Smooth muscle cell (in vitro differentiated cells): Measurements from ENCODE around the gene POLG2. TPM values are rescaled to one million over a fixed set of nuclear protein-coding genes. Genes with fewer than 3 reads are reported as not detected.

Experiments used
- DNase-seq: peaks from one replicate; lab custom pipeline; 2025; ENCODE audit not compliant: unreplicated experiment; lab: John Stamatoyannopoulos, UW
- H2AFZ ChIP-seq: fragments of 200-600 bp; sonication (generic); 2 replicates; pipeline ENCODE4 v1.6.0; 2016; ENCODE audit warnings: antibody characterized with exemption, low read depth, mild to moderate bottlenecking
- H3F3A ChIP-seq: fragments of 200-600 bp; sonication (generic); 2 replicates; pipeline ENCODE4 v1.6.0; 2017; ENCODE audit warnings: antibody characterized with exemption, low read depth
- H3K27ac ChIP-seq: fragments of 200-600 bp; sonication (generic); 2 replicates; pipeline ENCODE4 v1.5.1; 2016; ENCODE audit warnings: low read depth, mild to moderate bottlenecking
- H3K27me3 ChIP-seq: fragments of 200-600 bp; sonication (generic); 2 replicates; pipeline ENCODE4 v1.6.1; 2016; ENCODE audit warnings: low read depth, mild to moderate bottlenecking
- H3K36me3 ChIP-seq: fragments of 200-600 bp; sonication (generic); 2 replicates; pipeline ENCODE4 v1.5.1; 2016; ENCODE audit warnings: low read depth
- H3K4me1 ChIP-seq: fragments of 200-600 bp; sonication (generic); 2 replicates; pipeline ENCODE4 v1.5.1; 2016; ENCODE audit warnings: low read depth
- H3K4me2 ChIP-seq: fragments of 200-600 bp; sonication (generic); 2 replicates; pipeline ENCODE4 v1.6.0; 2016; ENCODE audit warnings: mild to moderate bottlenecking
- H3K4me3 ChIP-seq: fragments of 200-600 bp; sonication (generic); 2 replicates; pipeline ENCODE4 v1.5.1; 2016; ENCODE audit warnings: mild to moderate bottlenecking
- H3K79me2 ChIP-seq: fragments of 200-600 bp; sonication (generic); 2 replicates; pipeline ENCODE4 v1.6.0; 2016; ENCODE audit warnings: low read depth, mild to moderate bottlenecking
- H3K9ac ChIP-seq: fragments of 200-600 bp; sonication (generic); 2 replicates; pipeline ENCODE4 v1.6.0; 2016; ENCODE audit warnings: low read depth
- H3K9me3 ChIP-seq: fragments of 200-600 bp; sonication (generic); replicated peaks from 2 replicates; pipeline ENCODE4 v1.5.1; 2016; ENCODE audit warnings: low read depth
- H4K20me1 ChIP-seq: fragments of 200-600 bp; sonication (generic); 2 replicates; pipeline ENCODE4 v1.6.0; 2016; ENCODE audit warnings: low read depth
- WGBS: methylation state at CpG from one replicate; pipeline ENCODE4 v1.1.7; 2016; ENCODE audit warnings: low lambda C conversion rate; 5-methylcytosine and 5-hydroxymethylcytosine counted together
- polyA plus RNA-seq: library from polyadenylated mRNA; unstranded; fragments of >200 nt; fragmentation: Nextera tagmentation; extraction: Ambion mirVana; gene quantifications from 2 replicates; pipeline ENCODE4 v1.2.1, GENCODE V29; 2016
- total RNA-seq: library from RNA; depleted of rRNA; stranded (reverse); fragments of >200 nt; gene quantifications from 2 replicates; pipeline ENCODE4 v1.2.3, GENCODE V29; 2014
- TF ChIP-seq, protein P1 (sequence below): fragments of 200-600 bp; sonication (generic); IDR thresholded peaks from 2 replicates; pipeline ENCODE4 v1.5.1; 2017; ENCODE audit warnings: borderline replicate concordance, mild to moderate bottlenecking, antibody characterized with exemption; ENCODE audit not compliant: insufficient read depth, poor library complexity, severe bottlenecking

POLG2 gene
- total and polyA plus RNA-seq, 2 experiments from 2014 or later = 8.0 to 22.6 TPM

DNA sequence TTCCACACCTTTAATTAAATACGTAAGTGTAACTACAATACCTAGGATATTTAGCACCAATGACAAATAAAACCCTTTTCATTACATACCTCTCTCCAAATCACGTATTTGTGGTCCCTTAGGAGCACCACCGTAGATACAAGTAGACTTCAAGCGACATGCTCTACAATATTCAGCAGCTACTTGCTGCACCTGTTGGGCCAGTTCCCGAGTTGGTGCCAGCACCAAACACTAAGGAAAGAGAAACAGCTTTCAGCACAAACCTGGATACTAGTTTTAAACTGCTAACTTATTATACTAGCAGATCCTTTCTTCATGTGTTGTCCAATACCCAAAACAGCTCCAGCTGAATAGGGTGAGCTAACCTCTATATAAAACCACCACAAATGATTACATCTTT lies 6.5 kb upstream of the POLG2 start:
- H2AFZ ChIP-seq = no peak overlapping the region
- H3K4me2 ChIP-seq = peak overlapping the region; percentile 86
- 89% methylated on average over 5 of the region's 5 CpGs for WGBS
- peaks cover 90% of the 10 kb centered on the region for H4K20me1 ChIP-seq
- no peaks in the 10 kb centered on the region for H3K27me3 ChIP-seq
- H3K9me3 ChIP-seq = no peaks in the 10 kb centered on the region
- TF ChIP-seq, protein P1, sequence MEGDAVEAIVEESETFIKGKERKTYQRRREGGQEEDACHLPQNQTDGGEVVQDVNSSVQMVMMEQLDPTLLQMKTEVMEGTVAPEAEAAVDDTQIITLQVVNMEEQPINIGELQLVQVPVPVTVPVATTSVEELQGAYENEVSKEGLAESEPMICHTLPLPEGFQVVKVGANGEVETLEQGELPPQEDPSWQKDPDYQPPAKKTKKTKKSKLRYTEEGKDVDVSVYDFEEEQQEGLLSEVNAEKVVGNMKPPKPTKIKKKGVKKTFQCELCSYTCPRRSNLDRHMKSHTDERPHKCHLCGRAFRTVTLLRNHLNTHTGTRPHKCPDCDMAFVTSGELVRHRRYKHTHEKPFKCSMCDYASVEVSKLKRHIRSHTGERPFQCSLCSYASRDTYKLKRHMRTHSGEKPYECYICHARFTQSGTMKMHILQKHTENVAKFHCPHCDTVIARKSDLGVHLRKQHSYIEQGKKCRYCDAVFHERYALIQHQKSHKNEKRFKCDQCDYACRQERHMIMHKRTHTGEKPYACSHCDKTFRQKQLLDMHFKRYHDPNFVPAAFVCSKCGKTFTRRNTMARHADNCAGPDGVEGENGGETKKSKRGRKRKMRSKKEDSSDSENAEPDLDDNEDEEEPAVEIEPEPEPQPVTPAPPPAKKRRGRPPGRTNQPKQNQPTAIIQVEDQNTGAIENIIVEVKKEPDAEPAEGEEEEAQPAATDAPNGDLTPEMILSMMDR = no peak
- no peak for DNase-seq
- H3F3A ChIP-seq = peaks cover 62% of the 10 kb centered on the region
- peaks cover 52% of the 10 kb centered on the region for H3K36me3 ChIP-seq
- peak overlapping the region; percentile 91 for H3K4me3 ChIP-seq
- peak overlapping the region; percentile 100 for H3K9ac ChIP-seq
- H3K4me1 ChIP-seq = peaks cover 26% of the 10 kb centered on the region
- H3K27ac ChIP-seq = peak overlapping the region; percentile 99
- peaks cover 69% of the 10 kb centered on the region for H3K79me2 ChIP-seq

DNA sequence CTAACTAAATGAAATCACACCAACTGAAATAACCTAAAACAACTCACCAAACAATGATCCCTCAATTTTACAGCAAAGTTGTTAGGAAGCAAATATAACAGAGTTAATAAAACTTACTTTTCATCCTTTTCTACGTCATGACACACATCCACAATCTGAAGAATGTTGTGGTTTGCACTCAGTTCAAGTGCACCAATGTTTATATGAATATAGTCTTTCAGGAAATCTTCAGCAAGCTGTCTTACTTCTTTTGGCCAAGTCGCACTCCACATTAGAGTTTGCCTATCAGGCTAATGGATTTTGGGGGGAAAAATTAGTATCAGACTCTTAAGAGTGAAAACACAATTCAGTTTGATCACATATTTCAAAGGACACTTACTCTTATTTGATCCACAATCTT lies 6.0 kb upstream of the POLG2 start:
- H3K27me3 ChIP-seq = no peaks in the 10 kb centered on the region
- H4K20me1 ChIP-seq = peaks cover 89% of the 10 kb centered on the region
- H2AFZ ChIP-seq = no peak overlapping the region
- H3F3A ChIP-seq = peaks cover 67% of the 10 kb centered on the region
- TF ChIP-seq, protein P1 = no peak
- H3K36me3 ChIP-seq = peaks cover 52% of the 10 kb centered on the region
- no peak overlapping the region for H3K4me3 ChIP-seq
- no peak for DNase-seq
- H3K9me3 ChIP-seq = no peaks in the 10 kb centered on the region
- H3K4me2 ChIP-seq = peak overlapping the region; percentile 86
- H3K4me1 ChIP-seq = peaks cover 24% of the 10 kb centered on the region
- WGBS = 52% methylated on average over 2 of the region's 2 CpGs
- no peak overlapping the region for H3K9ac ChIP-seq
- H3K79me2 ChIP-seq = peaks cover 63% of the 10 kb centered on the region
- peak overlapping the region; percentile 99 for H3K27ac ChIP-seq

DNA sequence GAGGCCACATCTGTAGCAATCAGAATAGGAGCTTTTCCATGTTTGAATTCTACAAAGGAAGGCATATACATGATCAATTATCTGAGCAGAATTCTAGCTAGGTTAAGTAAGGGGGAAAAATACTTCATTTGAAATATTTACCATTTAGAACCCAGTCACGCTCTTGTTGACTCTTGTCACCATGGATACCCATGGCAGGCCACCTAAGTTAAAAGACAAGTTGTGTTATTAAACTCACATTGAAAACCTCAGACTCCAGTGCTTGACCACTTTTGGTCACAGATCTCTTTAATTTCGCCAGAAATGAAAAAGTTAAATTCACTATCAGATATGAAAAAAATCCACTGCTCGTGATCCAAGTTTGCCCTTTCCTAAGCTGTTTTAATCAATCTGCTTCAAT lies 5.2 kb upstream of the POLG2 start:
- 96% methylated on average over 3 of the region's 3 CpGs for WGBS
- H3K9me3 ChIP-seq = no peaks in the 10 kb centered on the region
- H3K27ac ChIP-seq = peak overlapping the region; percentile 99
- no peak overlapping the region for H2AFZ ChIP-seq
- H3K36me3 ChIP-seq = peaks cover 52% of the 10 kb centered on the region
- peaks cover 67% of the 10 kb centered on the region for H3F3A ChIP-seq
- no peak overlapping the region for H3K4me2 ChIP-seq
- TF ChIP-seq, protein P1 = no peak
- no peak overlapping the region for H3K4me3 ChIP-seq
- peaks cover 60% of the 10 kb centered on the region for H3K79me2 ChIP-seq
- no peaks in the 10 kb centered on the region for H3K27me3 ChIP-seq
- DNase-seq = no peak
- peak overlapping the region; percentile 1 for H3K9ac ChIP-seq
- H4K20me1 ChIP-seq = peaks cover 81% of the 10 kb centered on the region
- H3K4me1 ChIP-seq = peaks cover 25% of the 10 kb centered on the region

DNA sequence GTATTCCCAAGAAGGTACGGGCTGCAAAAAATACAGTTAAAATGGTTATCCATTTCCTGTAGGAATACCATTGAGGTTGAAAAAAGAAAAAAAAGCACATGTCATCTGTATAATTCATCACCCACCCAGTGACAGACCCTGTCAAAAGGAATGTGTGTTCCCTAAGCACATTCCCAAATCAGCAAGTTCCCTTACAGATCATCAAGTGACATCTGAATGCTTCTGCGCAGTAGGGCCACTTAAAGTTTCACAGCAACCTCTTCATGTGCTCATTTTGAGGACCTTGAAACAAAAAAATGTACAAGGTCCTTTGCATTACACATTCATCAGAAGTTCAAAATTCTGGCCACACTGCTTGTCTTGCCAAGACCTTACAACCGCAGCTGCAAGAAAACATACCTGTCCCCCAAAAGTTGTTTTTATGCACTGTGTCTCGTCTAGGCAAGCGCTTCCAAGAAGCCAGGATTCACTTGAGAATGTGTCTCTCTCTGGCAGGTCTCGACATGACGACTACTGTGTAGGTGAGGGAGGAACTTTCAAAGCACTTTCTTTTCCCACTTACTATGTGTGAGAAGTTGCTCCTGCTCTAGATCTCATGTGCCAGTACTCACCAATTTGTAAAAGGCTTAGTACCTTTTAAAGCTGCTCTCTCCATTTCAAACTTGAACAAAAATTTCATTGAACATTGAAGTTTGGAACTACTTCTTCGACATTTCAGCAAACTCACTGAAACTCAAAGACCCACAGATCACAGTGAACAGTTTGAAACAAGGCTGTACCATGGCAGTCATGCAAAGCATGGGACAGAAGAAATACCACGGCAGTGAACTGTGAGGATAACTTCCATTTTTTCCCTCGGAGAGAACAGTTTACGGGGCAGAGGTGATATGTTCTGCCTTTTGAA lies 4.3 kb upstream of the POLG2 start:
- H3K4me2 ChIP-seq = no peak overlapping the region
- H4K20me1 ChIP-seq = peaks cover 81% of the 10 kb centered on the region
- no peaks in the 10 kb centered on the region for H3K9me3 ChIP-seq
- DNase-seq = no peak
- TF ChIP-seq, protein P1 = no peak
- H3K36me3 ChIP-seq = peaks cover 52% of the 10 kb centered on the region
- peaks cover 67% of the 10 kb centered on the region for H3F3A ChIP-seq
- peaks cover 25% of the 10 kb centered on the region for H3K4me1 ChIP-seq
- H3K27ac ChIP-seq = peak overlapping the region; percentile 99
- H2AFZ ChIP-seq = no peak overlapping the region
- H3K27me3 ChIP-seq = no peaks in the 10 kb centered on the region
- no peak overlapping the region for H3K9ac ChIP-seq
- peaks cover 60% of the 10 kb centered on the region for H3K79me2 ChIP-seq
- 93% methylated on average over 11 of the region's 11 CpGs for WGBS
- no peak overlapping the region for H3K4me3 ChIP-seq
